ENCODE results near the gene SIRPD.
"Not testable (repeated sequence)": the region's sequence is repeated elsewhere in the genome, so short reads cannot be mapped to it uniquely, and the experiment has no call there.

Gene SIRPD

GRCh38 chr20:1499528-1500420, 57.7 kb downstream of the SIRPD start:
- Histone ChIP-seq H3K4me3 (ENCODE audit: low read length) (no peak overlapping the region), H3K9me2 (replicated peaks; ENCODE audit: control insufficient read depth, low read length) (no peaks in the 10 kb centered on the region), H3K36me3 (ENCODE audit: control insufficient read depth, low read length) (no peaks in the 10 kb centered on the region), H3K79me2 (ENCODE audit: control insufficient read depth, low read length) (no peaks in the 10 kb centered on the region), H4K20me1 (ENCODE audit: control insufficient read depth, insufficient read depth, low read depth, low read length) (no peaks in the 10 kb centered on the region), H3K27ac (ENCODE audit: low read depth, low read length) (no peak overlapping the region), H3K4me1 (ENCODE audit: control insufficient read depth, low read length) (peaks cover 30% of the 10 kb centered on the region), H3K9me3 (ENCODE audit: control insufficient read depth, insufficient read depth, low read length) (no peaks in the 10 kb centered on the region), H3K27me3 (ENCODE audit: control insufficient read depth, low read length) (peaks cover 6% of the 10 kb centered on the region; the same call in 1 of the 2 replicates), H3K4me2 (ENCODE audit: low read length) (no peak overlapping the region), H3F3A (ENCODE audit: control insufficient read depth, insufficient read depth) (no peaks in the 10 kb centered on the region)
- TF ChIP-seq EZH2phosphoT487 (IDR thresholded peaks at IDR 0.05; ENCODE audit: borderline replicate concordance, low read length) (no peak), CTCF (IDR thresholded peaks at IDR 0.05; ENCODE audit: low read depth, low read length, poor library complexity, severe bottlenecking) (no peak)

GRCh38 chr20:1497371-1497770, 60.1 kb downstream of the SIRPD start:
- not testable (repeated sequence) for H3K36me3 ChIP-seq (ENCODE audit: control insufficient read depth, low read length); H3K4me2 ChIP-seq (ENCODE audit: low read length); H3K27me3 ChIP-seq (ENCODE audit: control insufficient read depth, low read length); H3K79me2 ChIP-seq (ENCODE audit: control insufficient read depth, low read length); H3K27ac ChIP-seq (ENCODE audit: low read depth, low read length); H3K9me3 ChIP-seq (ENCODE audit: control insufficient read depth, insufficient read depth, low read length); H4K20me1 ChIP-seq (ENCODE audit: control insufficient read depth, insufficient read depth, low read depth, low read length); H3F3A ChIP-seq (ENCODE audit: control insufficient read depth, insufficient read depth); H3K9me2 ChIP-seq (replicated peaks; ENCODE audit: control insufficient read depth, low read length); H3K4me3 ChIP-seq (ENCODE audit: low read length)
- peaks cover 42% of the 10 kb centered on the region for H3K4me1 ChIP-seq (ENCODE audit: control insufficient read depth, low read length)

- Histone ChIP-seq H3K4me2 (ENCODE audit: low read length) (no peak overlapping the region), H3K27ac (ENCODE audit: low read depth, low read length) (no peak overlapping the region), H3K9me3 (ENCODE audit: control insufficient read depth, insufficient read depth, low read length) (0 out of 2 replicates have a peak, but pooled peaks cover 4% of the 10 kb centered on the region), H3K9me2 (replicated peaks; ENCODE audit: control insufficient read depth, low read length) (no peaks in the 10 kb centered on the region), H3K27me3 (ENCODE audit: control insufficient read depth, low read length) (0 out of 2 replicates have a peak, but pooled peaks cover 6% of the 10 kb centered on the region), H3K79me2 (ENCODE audit: control insufficient read depth, low read length) (no peaks in the 10 kb centered on the region), H3F3A (ENCODE audit: control insufficient read depth, insufficient read depth) (peaks cover 7% of the 10 kb centered on the region; the same call in 1 of the 2 replicates), H3K4me3 (ENCODE audit: low read length) (no peak overlapping the region), H4K20me1 (ENCODE audit: control insufficient read depth, insufficient read depth, low read depth, low read length) (no peaks in the 10 kb centered on the region), H3K36me3 (ENCODE audit: control insufficient read depth, low read length) (no peaks in the 10 kb centered on the region), H3K4me1 (ENCODE audit: control insufficient read depth, low read length) (peaks cover 46% of the 10 kb centered on the region)
- no peak for TF ChIP-seq CTCF (IDR thresholded peaks at IDR 0.05; ENCODE audit: low read depth, low read length, poor library complexity, severe bottlenecking)
- TF ChIP-seq EZH2phosphoT487 (IDR thresholded peaks at IDR 0.05; ENCODE audit: borderline replicate concordance, low read length) = no peak
Measured at GRCh38 chr20:1496930-1497329, 60.6 kb downstream of the SIRPD start.

- H3K9me2 ChIP-seq (replicated peaks; ENCODE audit: control insufficient read depth, low read length) = no peaks in the 10 kb centered on the region
- H3K4me1 ChIP-seq (ENCODE audit: control insufficient read depth, low read length) = peaks cover 60% of the 10 kb centered on the region
- no peaks in the 10 kb centered on the region for H4K20me1 ChIP-seq (ENCODE audit: control insufficient read depth, insufficient read depth, low read depth, low read length)
- H3K9me3 ChIP-seq (ENCODE audit: control insufficient read depth, insufficient read depth, low read length) = 0 out of 2 replicates have a peak, but pooled peaks cover 4% of the 10 kb centered on the region
- H3K4me2 ChIP-seq (ENCODE audit: low read length) = peak overlapping the region; percentile 51
- no peaks in the 10 kb centered on the region for H3K79me2 ChIP-seq (ENCODE audit: control insufficient read depth, low read length)
- H3K27me3 ChIP-seq (ENCODE audit: control insufficient read depth, low read length) = no peaks in the 10 kb centered on the region
- H3K4me3 ChIP-seq (ENCODE audit: low read length) = peak overlapping the region; percentile 40
- no peaks in the 10 kb centered on the region for H3K36me3 ChIP-seq (ENCODE audit: control insufficient read depth, low read length)
- peaks cover 7% of the 10 kb centered on the region; the same call in 1 of the 2 replicates for H3F3A ChIP-seq (ENCODE audit: control insufficient read depth, insufficient read depth)
- peak overlapping the region; percentile 88 for H3K27ac ChIP-seq (ENCODE audit: low read depth, low read length)
- no peak for TF ChIP-seq EZH2phosphoT487 (IDR thresholded peaks at IDR 0.05; ENCODE audit: borderline replicate concordance, low read length)
- no peak for TF ChIP-seq CTCF (IDR thresholded peaks at IDR 0.05; ENCODE audit: low read depth, low read length, poor library complexity, severe bottlenecking)
Measured at GRCh38 chr20:1494436-1494835, 63.1 kb downstream of the SIRPD start.
